DND-41 (cell line): Measurements from ENCODE around the gene AGAP1.

ENCODE experiments used
- EZH2 ChIP-seq: IDR thresholded peaks from 3 replicates; pipeline ENCODE4 v1.6.1; 2012; ENCODE audit warnings: borderline replicate concordance, low read depth, mild to moderate bottlenecking, moderate library complexity, low read length, inconsistent platforms; ENCODE audit not compliant: severe bottlenecking
- TF ChIP-seq, protein P1 (sequence below): IDR thresholded peaks from 2 replicates; pipeline ENCODE4 v1.5.1; 2012; ENCODE audit warnings: borderline replicate concordance, low read length, moderate library complexity, mild to moderate bottlenecking; ENCODE audit not compliant: poor library complexity, severe bottlenecking; ENCODE audit errors: extremely low read depth

DNA sequence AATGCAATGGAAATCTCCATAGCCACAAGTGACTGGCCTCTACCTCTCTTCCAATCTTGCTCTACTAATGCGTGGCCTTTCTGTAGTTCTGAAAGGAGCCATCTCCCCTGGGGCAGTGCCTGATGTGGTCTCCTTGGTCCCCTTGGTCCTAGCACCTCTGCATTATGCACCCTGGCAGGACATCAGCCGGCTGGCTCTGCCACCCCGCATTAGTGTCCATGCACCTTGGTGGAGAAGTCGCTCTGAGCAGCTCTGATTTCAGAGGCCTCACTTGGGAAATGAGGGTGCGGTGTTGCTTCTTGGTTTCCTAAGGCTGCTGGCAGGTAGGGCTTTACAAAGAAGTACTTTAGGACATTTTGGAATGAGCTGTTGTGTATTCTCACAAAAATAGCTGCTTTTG, 356.4 kb downstream of the AGAP1 start:
- TF ChIP-seq, protein P1, sequence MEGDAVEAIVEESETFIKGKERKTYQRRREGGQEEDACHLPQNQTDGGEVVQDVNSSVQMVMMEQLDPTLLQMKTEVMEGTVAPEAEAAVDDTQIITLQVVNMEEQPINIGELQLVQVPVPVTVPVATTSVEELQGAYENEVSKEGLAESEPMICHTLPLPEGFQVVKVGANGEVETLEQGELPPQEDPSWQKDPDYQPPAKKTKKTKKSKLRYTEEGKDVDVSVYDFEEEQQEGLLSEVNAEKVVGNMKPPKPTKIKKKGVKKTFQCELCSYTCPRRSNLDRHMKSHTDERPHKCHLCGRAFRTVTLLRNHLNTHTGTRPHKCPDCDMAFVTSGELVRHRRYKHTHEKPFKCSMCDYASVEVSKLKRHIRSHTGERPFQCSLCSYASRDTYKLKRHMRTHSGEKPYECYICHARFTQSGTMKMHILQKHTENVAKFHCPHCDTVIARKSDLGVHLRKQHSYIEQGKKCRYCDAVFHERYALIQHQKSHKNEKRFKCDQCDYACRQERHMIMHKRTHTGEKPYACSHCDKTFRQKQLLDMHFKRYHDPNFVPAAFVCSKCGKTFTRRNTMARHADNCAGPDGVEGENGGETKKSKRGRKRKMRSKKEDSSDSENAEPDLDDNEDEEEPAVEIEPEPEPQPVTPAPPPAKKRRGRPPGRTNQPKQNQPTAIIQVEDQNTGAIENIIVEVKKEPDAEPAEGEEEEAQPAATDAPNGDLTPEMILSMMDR: no peak
- TF ChIP-seq EZH2: no peak
